Measurements from ENCODE around the gene SYT13.

DNA sequence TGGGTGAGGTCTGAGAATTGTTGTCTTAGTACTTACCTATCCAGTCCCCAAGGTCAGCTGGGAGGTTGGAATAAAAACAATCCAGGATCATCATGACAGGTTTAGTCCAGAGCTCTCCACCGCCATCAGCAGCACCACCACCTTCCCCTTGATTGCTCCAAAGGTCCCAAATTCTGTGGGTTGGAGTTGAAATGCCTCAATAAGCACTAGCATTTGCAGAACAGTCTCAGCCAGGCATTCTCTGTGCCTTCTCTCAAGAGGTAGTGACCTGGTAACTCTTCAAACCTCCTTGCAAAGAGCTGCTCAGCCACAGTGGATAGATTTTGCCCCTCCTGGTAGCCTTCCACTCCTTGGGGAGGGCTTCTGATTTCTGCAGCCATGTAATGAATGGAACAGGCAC is 70.1 kb downstream of the SYT13 start:
- TF ChIP-seq CTCF (IDR thresholded peaks at IDR 0.05; ENCODE audit: extremely low read depth in 1 of 2, insufficient read depth in 1 of 2, low read depth in 1 of 2, low read length in 2 of 2) (no peak), JUN (IDR thresholded peaks at IDR 0.05; ENCODE audit: borderline replicate concordance, insufficient read depth, insufficient read length, low read depth) (no peak), POLR2AphosphoS5 (IDR thresholded peaks at IDR 0.05; ENCODE audit: insufficient read depth, low read depth, low read length) (no peak), POLR2A (IDR thresholded peaks at IDR 0.05; ENCODE audit: low read depth, low read length) (no peak), EZH2 (IDR thresholded peaks at IDR 0.05; ENCODE audit: borderline replicate concordance, low read depth, low read length, severe bottlenecking) (no peak), GATA2 (IDR thresholded peaks at IDR 0.05; ENCODE audit: insufficient read depth, insufficient read length, low read depth, low read length) (no peak)
- TF ChIP-seq, protein P1, sequence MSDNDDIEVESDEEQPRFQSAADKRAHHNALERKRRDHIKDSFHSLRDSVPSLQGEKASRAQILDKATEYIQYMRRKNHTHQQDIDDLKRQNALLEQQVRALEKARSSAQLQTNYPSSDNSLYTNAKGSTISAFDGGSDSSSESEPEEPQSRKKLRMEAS (IDR thresholded peaks at IDR 0.05; ENCODE audit: insufficient read depth, insufficient read length) = no peak
